A673 (cell line): ENCODE measurements around the gene GRIP1. TPM values are rescaled to one million over a fixed set of nuclear protein-coding genes. Genes with fewer than 3 reads are reported as not detected.

Experiments
- BruUV-seq: library from RNA; stranded (reverse); fragments of 400-500 nt; replicated peaks from 2 replicates; lab custom pipeline; 2021; lab: Mats Ljungman, UMichigan
- CTCF ChIA-PET: fragments of 300-600 bp; sonication (Branson Sonifier 250); formaldehyde crosslinking; loops from one replicate; lab custom pipeline; 2022; ENCODE audit warnings: antibody characterized with exemption; lab: Charles Lee
- POLR2A ChIA-PET: fragments of 300-600 bp; sonication (Branson Sonifier 250); formaldehyde crosslinking; loops from one replicate; lab custom pipeline; 2022; ENCODE audit warnings: antibody characterized with exemption; ENCODE audit not compliant: low non-redundant PET; lab: Charles Lee
- DNase-seq: peaks from one replicate; pipeline ENCODE4 v3.0.0-alpha.2; 2015; ENCODE audit warnings: low spot score
- H3K27ac ChIP-seq: fragments of 200-600 bp; sonication (generic); 2 replicates; pipeline ENCODE4 v1.5.1; 2016; ENCODE audit warnings: mixed run types, low read depth, mild to moderate bottlenecking, mixed read lengths, antibody characterized with exemption, low read length; ENCODE audit not compliant: poor library complexity, severe bottlenecking
- H3K27me3 ChIP-seq: fragments of 200-600 bp; sonication (generic); replicated peaks from 2 replicates; pipeline ENCODE4 v1.6.1; 2017; ENCODE audit warnings: mixed run types, low read depth, mild to moderate bottlenecking, mixed read lengths, antibody characterized with exemption, low read length; ENCODE audit not compliant: insufficient read depth, poor library complexity
- H3K36me3 ChIP-seq: fragments of 200-600 bp; sonication (generic); 2 replicates; pipeline ENCODE4 v1.6.1; 2016; ENCODE audit warnings: mixed run types, mild to moderate bottlenecking, mixed read lengths, antibody characterized with exemption, low read length; ENCODE audit not compliant: insufficient read depth, poor library complexity, severe bottlenecking
- H3K4me1 ChIP-seq: fragments of 200-600 bp; sonication (generic); 2 replicates; pipeline ENCODE4 v1.6.1; 2017; ENCODE audit warnings: mixed run types, mild to moderate bottlenecking, mixed read lengths, antibody characterized with exemption, low read length; ENCODE audit not compliant: insufficient read depth, poor library complexity, severe bottlenecking
- H3K4me3 ChIP-seq: fragments of 200-600 bp; sonication (generic); 2 replicates; pipeline ENCODE4 v1.5.1; 2016; ENCODE audit warnings: low read depth, mixed run types, mild to moderate bottlenecking, mixed read lengths, low read length; ENCODE audit not compliant: poor library complexity, severe bottlenecking
- H3K9me3 ChIP-seq: fragments of 200-600 bp; sonication (generic); 2 replicates; pipeline ENCODE4 v1.6.1; 2016; ENCODE audit warnings: mixed run types, low read depth, mild to moderate bottlenecking, mixed read lengths, antibody characterized with exemption, low read length; ENCODE audit not compliant: poor library complexity, severe bottlenecking
- CTCF ChIP-seq: fragments of 300-800, 200-600 bp; sonication (generic); conservative IDR thresholded peaks from 2 replicates; pipeline ENCODE4 v1.5.1; 2017; ENCODE audit warnings: low read depth, mild to moderate bottlenecking, antibody characterized with exemption, low read length, moderate library complexity, mixed read lengths
- EZH2 ChIP-seq: fragments of 200-600 bp; sonication (generic); IDR thresholded peaks from 2 replicates; pipeline ENCODE4 v1.6.1; 2017; ENCODE audit warnings: borderline replicate concordance, low read depth, mild to moderate bottlenecking, mixed read lengths, antibody characterized with exemption, low read length; ENCODE audit not compliant: poor library complexity, severe bottlenecking
- intact Hi-C: fragments of 100-400 bp; cut with micrococcal nuclease; formaldehyde crosslinking; loops from one replicate; pipeline ENCODE4 v1.10.0; 2022; ENCODE audit not compliant: unreplicated experiment
- total RNA-seq: library from RNA; stranded (reverse); gene quantifications from 2 replicates; pipeline ENCODE4 v1.2.3, GENCODE V29; 2021

Gene GRIP1
- total RNA-seq, 1 experiment from 2014 or later, result 3.6 TPM

GRCh38 chr12:66662179-66662578 is 16.7 kb downstream of the GRIP1 start:
- Histone ChIP-seq H3K9me3 (no peaks in the 10 kb centered on the region), H3K27ac (no peak overlapping the region), H3K4me3 (no peak overlapping the region), H3K27me3 (peaks cover 45% of the 10 kb centered on the region), H3K36me3 (no peaks in the 10 kb centered on the region), H3K4me1 (no peaks in the 10 kb centered on the region)
- no peak for DNase-seq
- intact Hi-C loops, result no loop called here
- BruUV-seq, result no TSS peak
- TF ChIP-seq CTCF, result no peak
- ChIA-PET CTCF (no interaction called here), POLR2A (no interaction called here)

GRCh38 chr12:66661357-66661756 is 17.5 kb downstream of the GRIP1 start:
- CTCF ChIA-PET, result no interaction called here
- no TSS peak for BruUV-seq
- no peak for TF ChIP-seq CTCF
- TF ChIP-seq EZH2, result no peak
- intact Hi-C loops, result no loop called here
- H3K27me3 ChIP-seq, result peaks cover 44% of the 10 kb centered on the region
- POLR2A ChIA-PET, result no interaction called here
- no peak overlapping the region for H3K4me3 ChIP-seq
- DNase-seq, result no peak
- H3K36me3 ChIP-seq, result no peaks in the 10 kb centered on the region
- no peaks in the 10 kb centered on the region for H3K9me3 ChIP-seq
- no peak overlapping the region for H3K27ac ChIP-seq
- H3K4me1 ChIP-seq, result no peaks in the 10 kb centered on the region

GRCh38 chr12:66653796-66654195 is 25.1 kb downstream of the GRIP1 start:
- Histone ChIP-seq H3K27me3 (peaks cover 39% of the 10 kb centered on the region), H3K36me3 (no peaks in the 10 kb centered on the region), H3K4me1 (no peaks in the 10 kb centered on the region), H3K27ac (no peak overlapping the region), H3K9me3 (no peaks in the 10 kb centered on the region), H3K4me3 (no peak overlapping the region)
- TF ChIP-seq CTCF, result no peak
- no TSS peak for BruUV-seq
- intact Hi-C loops, result no loop called here
- DNase-seq, result no peak
- CTCF ChIA-PET, result no interaction called here
- POLR2A ChIA-PET, result no interaction called here
